GM12892 (cell line): ENCODE results near the gene LRMDA.

ENCODE experiments used
- DNase-seq: peaks from one replicate; pipeline ENCODE4 v3.0.0; 2011; ENCODE audit not compliant: insufficient read length
- FAIRE-seq: peaks from 2 replicates; lab custom pipeline; 2011; peaks lifted over from hg19 to GRCh38; lab: Jason Lieb, UNC
- POLR2A ChIP-seq: IDR thresholded peaks from 2 replicates; pipeline ENCODE4 v1.6.1; 2011; ENCODE audit warnings: low read depth, low read length, control low read depth
- POLR2AphosphoS5 ChIP-seq: IDR thresholded peaks from 2 replicates; pipeline ENCODE4 v1.6.1; 2011; ENCODE audit warnings: low read depth, low read length, control low read depth
- TAF1 ChIP-seq: IDR thresholded peaks from 2 replicates; pipeline ENCODE4 v1.6.1; 2011; ENCODE audit warnings: low read depth, mild to moderate bottlenecking, control low read depth, low read length, borderline replicate concordance

Gene LRMDA

GRCh38 chr10:75694790-75695189, 263.4 kb downstream of the LRMDA start:
- TF ChIP-seq POLR2A, result no peak
- no peak for TF ChIP-seq TAF1
- TF ChIP-seq POLR2AphosphoS5, result no peak
- DNase-seq (no peak), FAIRE-seq (no peak)

- TF ChIP-seq TAF1 (no peak), POLR2AphosphoS5 (no peak), POLR2A (no peak)
- no peak for DNase-seq
- FAIRE-seq, result no peak
Measured at GRCh38 chr10:75695994-75696393, 264.6 kb downstream of the LRMDA start.

- FAIRE-seq (no peak), DNase-seq (no peak)
- no peak for TF ChIP-seq TAF1
- no peak for TF ChIP-seq POLR2AphosphoS5
- no peak for TF ChIP-seq POLR2A
Measured at GRCh38 chr10:75696536-75696935, 265.1 kb downstream of the LRMDA start.

- DNase-seq (no peak), FAIRE-seq (no peak)
- TF ChIP-seq POLR2AphosphoS5 (no peak), TAF1 (no peak), POLR2A (no peak)
Measured at GRCh38 chr10:75703191-75703854, 271.9 kb downstream of the LRMDA start.

- DNase-seq (no peak), FAIRE-seq (no peak)
- TF ChIP-seq POLR2AphosphoS5, result no peak
- no peak for TF ChIP-seq TAF1
- no peak for TF ChIP-seq POLR2A
Measured at GRCh38 chr10:75705426-75705825, 274.0 kb downstream of the LRMDA start.

- FAIRE-seq (no peak), DNase-seq (no peak)
- TF ChIP-seq POLR2A (no peak), TAF1 (no peak), POLR2AphosphoS5 (no peak)
Measured at GRCh38 chr10:75707080-75707840, 275.8 kb downstream of the LRMDA start.

GRCh38 chr10:75708060-75708459, 276.6 kb downstream of the LRMDA start:
- FAIRE-seq (no peak), DNase-seq (no peak)
- TF ChIP-seq POLR2AphosphoS5, result no peak
- no peak for TF ChIP-seq TAF1
- TF ChIP-seq POLR2A, result no peak

GRCh38 chr10:75709245-75709644, 277.8 kb downstream of the LRMDA start:
- FAIRE-seq (no peak), DNase-seq (no peak)
- TF ChIP-seq TAF1 (no peak), POLR2A (no peak), POLR2AphosphoS5 (no peak)

GRCh38 chr10:75709811-75710210, 278.4 kb downstream of the LRMDA start:
- no peak for FAIRE-seq
- no peak for DNase-seq
- TF ChIP-seq POLR2AphosphoS5 (no peak), TAF1 (no peak), POLR2A (no peak)

- no peak for DNase-seq
- TF ChIP-seq POLR2AphosphoS5 (no peak), POLR2A (no peak), TAF1 (no peak)
- FAIRE-seq, result no peak
Measured at GRCh38 chr10:75712242-75712880, 280.9 kb downstream of the LRMDA start.

- no peak for FAIRE-seq
- TF ChIP-seq TAF1 (no peak), POLR2AphosphoS5 (no peak), POLR2A (no peak)
- DNase-seq, result no peak
Measured at GRCh38 chr10:75716506-75716905, 285.1 kb downstream of the LRMDA start.
